NCI-H2196 (cell line): Measurements from ENCODE around the gene PRRC2A.

Experiments
- DNase-seq: peaks from one replicate; lab custom pipeline; 2025; ENCODE audit not compliant: unreplicated experiment; lab: John Stamatoyannopoulos, UW

Gene PRRC2A

DNA sequence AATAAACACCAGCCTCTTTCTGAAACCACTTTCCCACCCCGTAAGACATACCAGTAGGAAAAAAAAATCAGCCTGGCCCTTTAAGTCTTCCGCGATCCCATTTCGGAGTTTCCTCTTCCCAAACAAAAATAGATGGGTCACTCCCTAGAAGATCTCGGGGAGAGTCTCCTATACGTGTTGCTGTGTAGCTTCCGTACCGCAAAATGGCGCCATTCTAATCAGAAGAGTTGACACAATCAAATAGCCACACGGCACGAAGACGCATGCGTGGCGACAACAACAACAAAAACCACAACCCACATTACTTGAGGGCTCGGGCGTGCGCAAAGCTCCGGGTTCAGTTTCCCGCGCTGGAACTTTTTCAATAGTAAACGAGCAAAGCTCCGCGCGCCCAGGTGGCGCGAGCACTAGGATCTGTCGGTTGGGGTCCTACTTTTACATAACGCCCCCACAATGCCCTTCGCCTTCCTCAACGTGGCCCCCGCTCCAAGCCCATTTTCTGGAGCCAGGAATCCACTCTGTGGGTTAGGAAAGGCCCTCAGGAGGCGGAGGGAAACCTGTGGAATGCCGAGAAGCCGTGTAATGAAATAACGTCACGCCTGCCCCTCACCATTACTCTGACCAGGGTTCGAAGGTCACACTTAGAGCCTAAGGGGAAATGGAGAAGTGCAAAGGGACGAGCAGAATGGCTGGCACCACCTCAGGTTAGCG lies 44.4 kb downstream of the PRRC2A start, which contains the start of gene GPANK1:
GPANK1 (minus strand) TSS at position 208 of the 711 bp plus-strand sequence. CDS start 519 bp downstream, outside the sequence.
- peak; percentile 94 for DNase-seq

DNA sequence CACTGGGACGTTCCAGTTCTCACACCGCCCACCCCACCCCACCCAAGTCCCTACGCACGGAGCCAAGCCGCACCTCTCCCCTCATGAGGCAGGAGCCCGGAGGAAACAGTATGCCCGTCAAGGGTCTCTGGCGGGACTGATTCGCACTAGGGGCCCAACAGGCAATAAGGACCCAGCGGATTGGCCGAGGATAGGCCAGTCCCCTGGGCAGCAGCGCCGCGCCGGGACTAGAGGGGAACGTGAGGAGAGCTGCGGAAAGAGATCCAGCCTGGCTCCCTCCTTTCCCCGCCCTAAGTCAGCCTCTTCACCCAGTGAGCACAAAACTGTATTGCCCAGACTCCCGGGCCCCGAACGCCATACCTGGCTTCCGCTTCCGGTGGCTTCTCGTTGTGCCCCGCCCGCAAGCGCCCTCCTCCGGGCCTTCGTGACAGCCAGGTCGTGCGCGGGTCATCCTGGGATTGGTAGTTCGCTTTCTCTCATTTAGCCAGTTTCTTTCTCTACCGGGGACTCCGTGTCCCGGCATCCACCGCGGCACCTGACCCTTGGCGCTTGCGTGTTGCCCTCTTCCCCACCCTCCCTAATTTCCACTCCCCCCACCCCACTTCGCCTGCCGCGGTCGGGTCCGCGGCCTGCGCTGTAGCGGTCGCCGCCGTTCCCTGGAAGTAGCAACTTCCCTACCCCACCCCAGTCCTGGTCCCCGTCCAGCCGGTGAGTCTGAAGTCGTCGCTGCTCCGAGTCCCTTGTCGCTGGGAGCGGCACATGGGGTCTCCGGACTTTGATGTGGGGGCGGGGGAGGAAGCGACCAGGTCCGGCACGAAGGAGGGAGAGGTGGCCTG lies 45.2 kb downstream of the PRRC2A start, which contains the start of gene CSNK2B:
CSNK2B (plus strand) TSS at position 580 of the 836 bp plus-strand sequence. CDS start 752 bp downstream, outside the sequence.
- peak; percentile 98 for DNase-seq

- no peak for DNase-seq
These were observed 45.9 kb downstream of the PRRC2A start for GRCh38 chr6:31666337-31666965.

- no peak for DNase-seq
These were observed 49.2 kb downstream of the PRRC2A start, which contains the start of gene LY6G5B for GRCh38 chr6:31669676-31670075. TSS of gene LY6G5B (plus strand) at chr6:31669976. CDS start at chr6:31670951, 975 bp downstream.

DNA sequence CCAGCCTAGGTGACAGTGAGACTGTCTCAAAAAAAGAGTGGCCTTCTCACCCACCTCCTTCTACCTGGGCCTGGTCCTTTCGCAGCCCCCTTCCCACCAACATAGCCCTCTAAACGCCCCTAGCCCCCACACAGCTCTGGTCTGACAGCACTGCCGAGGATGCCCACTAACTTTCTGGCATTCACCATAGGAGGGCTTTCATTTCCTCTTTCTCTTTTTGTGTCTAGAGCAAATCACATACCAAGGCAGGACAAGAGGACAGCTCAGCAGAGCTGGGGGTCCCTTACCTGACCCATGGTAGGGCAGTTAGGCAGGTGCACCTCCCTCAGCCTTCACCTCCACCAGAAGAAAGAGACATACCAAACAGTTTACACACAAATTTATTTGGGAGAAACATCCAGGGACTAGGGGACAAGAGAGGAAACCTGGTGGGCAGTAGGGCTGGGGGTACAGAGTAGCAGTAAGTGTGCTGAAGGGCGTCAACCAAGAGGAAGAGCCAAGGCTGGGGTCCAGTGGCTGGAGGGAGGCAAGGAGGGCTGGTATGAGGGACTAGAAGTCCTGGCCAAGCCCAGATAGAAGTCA lies 55.9 kb downstream of the PRRC2A start:
- no peak for DNase-seq

DNA sequence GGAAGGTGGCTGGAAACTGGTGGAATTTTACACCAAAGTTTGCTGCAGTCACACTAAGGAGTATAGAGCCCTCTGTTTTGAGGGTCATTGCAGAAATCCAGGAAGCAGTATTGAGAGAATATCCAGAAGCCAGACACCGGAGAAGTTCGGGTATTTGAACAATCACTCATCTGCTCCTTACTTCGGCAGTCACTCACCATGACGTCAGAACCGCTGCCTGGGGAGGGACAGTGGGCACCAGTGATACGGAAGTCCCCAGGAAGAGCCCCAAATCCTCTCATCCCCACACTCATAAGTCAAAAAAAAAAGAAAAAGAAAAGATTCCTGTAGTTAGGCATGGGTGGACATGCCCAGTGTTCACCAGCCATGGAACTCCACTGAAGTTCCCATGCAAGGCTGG lies 56.4 kb downstream of the PRRC2A start:
- no peak for DNase-seq

- no peak for DNase-seq
These were observed 57.4 kb downstream of the PRRC2A start for GRCh38 chr6:31677955-31678354.

DNA sequence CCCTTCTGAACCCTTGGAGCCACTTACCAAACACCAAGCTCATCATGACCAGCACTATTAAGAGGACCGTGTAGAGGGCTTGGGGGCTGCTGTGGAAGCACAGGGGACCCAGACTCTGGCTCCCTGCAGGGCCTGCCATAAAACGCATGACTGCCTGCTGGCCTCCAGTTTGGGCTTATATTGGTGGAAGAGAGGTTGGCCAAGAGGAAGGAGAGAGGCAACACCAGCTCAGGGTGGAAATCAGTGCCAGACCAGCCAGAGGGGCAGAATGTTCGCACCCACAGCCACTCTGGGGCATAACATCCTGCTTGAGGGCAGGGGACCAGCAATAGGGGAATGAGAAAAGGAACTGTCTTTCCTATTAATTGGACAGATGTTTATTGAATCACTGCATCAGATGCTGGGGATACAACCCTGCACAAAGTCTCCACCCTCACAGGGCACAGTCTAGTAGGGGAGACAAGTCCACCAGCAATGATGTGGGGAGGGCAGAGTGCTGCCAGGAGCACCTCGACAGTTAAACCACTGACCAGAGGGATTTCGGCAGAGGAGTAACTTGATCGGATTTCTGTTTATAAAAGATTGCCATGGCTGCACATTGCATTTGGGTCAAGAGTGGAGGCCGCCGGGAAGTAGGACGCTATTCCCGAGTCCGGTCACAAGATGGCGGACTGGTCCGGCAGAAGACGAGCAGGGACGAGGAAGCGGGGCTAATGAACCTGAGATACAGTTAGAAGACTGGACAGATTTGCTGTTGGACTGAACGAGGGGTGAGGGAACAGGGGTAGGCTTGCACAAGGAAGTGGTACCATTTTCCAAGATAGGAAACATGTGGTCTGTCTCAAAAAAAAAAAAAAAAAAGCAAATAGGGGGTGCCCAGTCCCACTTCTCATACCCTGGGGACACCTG lies 60.0 kb downstream of the PRRC2A start, which contains the start of gene LY6G5C:
LY6G5C (minus strand) TSS at position 842 of the 909 bp plus-strand sequence; CDS start at position 148, 694 bp downstream.
- DNase-seq = peak; percentile 87

GRCh38 chr6:31681135-31681671 lies 60.7 kb downstream of the PRRC2A start:
- DNase-seq = no peak

GRCh38 chr6:31683591-31683990 lies 63.1 kb downstream of the PRRC2A start:
- DNase-seq = no peak

- DNase-seq = no peak
These were observed 66.0 kb downstream of the PRRC2A start for GRCh38 chr6:31686483-31686882.

- DNase-seq = no peak
These were observed 66.8 kb downstream of the PRRC2A start for GRCh38 chr6:31687321-31687720.
